Esophagus muscularis mucosa (tissue), 3 donors: ENCODE data around the gene PFKL.

Experiments used
- CTCF ChIP-seq, 3 experiments: fragments of 200-600 bp in 2 of 3; fragments of 450-650 bp in 1 of 3; sonication (generic) in 2 of 3; IDR thresholded peaks; one replicate each; pipeline ENCODE4 v1.5.1; 2017 to 2019; ENCODE audit warnings: antibody characterized with exemption in 3 of 3, mild to moderate bottlenecking in 2 of 3, moderate library complexity in 1 of 3
- POLR2A ChIP-seq: fragments of 450-650 bp; IDR thresholded peaks from one replicate; pipeline ENCODE4 v1.6.1; 2017; ENCODE audit warnings: antibody characterized with exemption, moderate library complexity, mild to moderate bottlenecking, low read depth
- POLR2AphosphoS5 ChIP-seq, 2 donors: sonication (generic); formaldehyde crosslinking; IDR thresholded peaks; one replicate each; pipeline ENCODE4 v1.6.1; 2017; ENCODE audit warnings: antibody characterized with exemption in 2 of 2

- TF ChIP-seq CTCF (IDR thresholded peaks at IDR 0.05) (no peak), POLR2A (no peak), POLR2AphosphoS5 (IDR thresholded peaks at IDR 0.05) (no peak)
These were observed 13.6 kb downstream of the PFKL start for GRCh38 chr21:44313451-44313850.
